Progenitor cell of endocrine pancreas (in vitro differentiated cells): Measurements from ENCODE around the gene SLC6A8. TPM values are rescaled to one million over a fixed set of nuclear protein-coding genes. Genes with fewer than 3 reads are reported as not detected.

ENCODE experiments used
- DNase-seq: peaks from one replicate; pipeline ENCODE4 v3.0.0; 2021; ENCODE audit warnings: low spot score; ENCODE audit not compliant: unreplicated experiment
- H3K27ac Mint-ChIP-seq: 2 replicates; pipeline ENCODE4 v1.8.0; 2021; ENCODE audit warnings: mild to moderate bottlenecking, moderate library complexity, mixed read lengths
- H3K27me3 Mint-ChIP-seq: 2 replicates; pipeline ENCODE4 v1.8.0; 2021; ENCODE audit warnings: mixed read lengths
- H3K36me3 Mint-ChIP-seq: 2 replicates; pipeline ENCODE4 v1.8.0; 2022; ENCODE audit warnings: mixed read lengths; ENCODE audit not compliant: insufficient read depth
- H3K4me1 Mint-ChIP-seq: 2 replicates; pipeline ENCODE4 v1.8.0; 2021; ENCODE audit warnings: low read depth, mixed read lengths
- H3K4me3 Mint-ChIP-seq: 2 replicates; pipeline ENCODE4 v1.8.0; 2021; ENCODE audit warnings: low read depth, mild to moderate bottlenecking, moderate library complexity, mixed read lengths
- H3K9me3 Mint-ChIP-seq: 2 replicates; pipeline ENCODE4 v1.8.0; 2021; ENCODE audit warnings: low read depth, mixed read lengths
- total RNA-seq: library from RNA; stranded (reverse); gene quantifications from 2 replicates; pipeline ENCODE4 v1.2.1, GENCODE V29; 2021
- TF ChIP-seq, protein P1 (sequence below): fragments of 200-600 bp; sonication (generic); IDR thresholded peaks from one replicate; pipeline ENCODE4 v1.5.0; 2021; ENCODE audit warnings: antibody characterized with exemption, mild to moderate bottlenecking; ENCODE audit not compliant: unreplicated experiment

Gene SLC6A8
- total RNA-seq, 1 donor from 2014 or later: 52.2 TPM

DNA sequence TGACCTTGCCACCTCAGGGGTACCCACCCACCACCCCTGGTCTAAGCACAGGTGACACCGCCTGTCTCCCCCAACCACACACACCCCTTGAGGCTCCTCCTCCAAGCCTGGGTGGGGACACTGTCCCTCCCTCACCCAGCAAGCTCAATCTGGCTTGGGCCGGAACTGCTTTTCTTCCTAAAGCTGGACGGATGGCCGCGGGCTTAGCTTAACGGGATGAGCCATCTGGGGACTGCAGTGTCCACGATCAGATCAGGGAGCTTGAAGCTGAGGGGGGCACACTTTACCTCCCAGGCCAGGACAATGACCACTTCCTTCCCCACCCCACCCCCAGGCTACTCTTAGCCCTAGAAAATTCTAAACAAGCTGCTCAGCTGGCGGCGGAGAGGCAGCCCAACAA is 1.0 kb upstream of the SLC6A8 start:
- Mint-ChIP-seq H3K4me1 (peaks cover 5% of the 10 kb centered on the region), H3K27me3 (no peaks in the 10 kb centered on the region), H3K9me3 (peaks cover 8% of the 10 kb centered on the region), H3K4me3 (no peak overlapping the region), H3K36me3 (no peaks in the 10 kb centered on the region), H3K27ac (peak overlapping the region; percentile 37)
- TF ChIP-seq, protein P1, sequence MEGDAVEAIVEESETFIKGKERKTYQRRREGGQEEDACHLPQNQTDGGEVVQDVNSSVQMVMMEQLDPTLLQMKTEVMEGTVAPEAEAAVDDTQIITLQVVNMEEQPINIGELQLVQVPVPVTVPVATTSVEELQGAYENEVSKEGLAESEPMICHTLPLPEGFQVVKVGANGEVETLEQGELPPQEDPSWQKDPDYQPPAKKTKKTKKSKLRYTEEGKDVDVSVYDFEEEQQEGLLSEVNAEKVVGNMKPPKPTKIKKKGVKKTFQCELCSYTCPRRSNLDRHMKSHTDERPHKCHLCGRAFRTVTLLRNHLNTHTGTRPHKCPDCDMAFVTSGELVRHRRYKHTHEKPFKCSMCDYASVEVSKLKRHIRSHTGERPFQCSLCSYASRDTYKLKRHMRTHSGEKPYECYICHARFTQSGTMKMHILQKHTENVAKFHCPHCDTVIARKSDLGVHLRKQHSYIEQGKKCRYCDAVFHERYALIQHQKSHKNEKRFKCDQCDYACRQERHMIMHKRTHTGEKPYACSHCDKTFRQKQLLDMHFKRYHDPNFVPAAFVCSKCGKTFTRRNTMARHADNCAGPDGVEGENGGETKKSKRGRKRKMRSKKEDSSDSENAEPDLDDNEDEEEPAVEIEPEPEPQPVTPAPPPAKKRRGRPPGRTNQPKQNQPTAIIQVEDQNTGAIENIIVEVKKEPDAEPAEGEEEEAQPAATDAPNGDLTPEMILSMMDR: no peak
- DNase-seq: no peak

DNA sequence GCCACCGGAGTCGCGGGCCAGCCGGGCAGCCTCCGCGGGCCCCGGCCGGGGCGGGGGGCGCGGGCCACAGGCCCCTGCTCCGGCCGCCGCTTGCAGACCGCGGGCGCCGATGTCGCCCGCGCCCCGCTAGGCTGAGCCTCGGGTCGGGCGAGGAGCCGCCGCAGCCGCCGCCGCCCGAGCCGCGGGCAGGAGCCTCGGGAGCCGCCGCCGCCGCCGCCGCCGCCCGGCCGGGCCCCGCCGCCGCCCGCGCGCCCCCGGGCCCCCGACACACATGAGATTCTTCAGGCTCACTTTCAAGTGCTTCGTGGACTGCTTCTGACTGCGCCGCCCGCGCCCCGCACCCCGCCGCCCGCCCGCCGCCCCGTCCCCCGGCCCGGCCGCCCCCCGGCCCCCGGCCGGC is 345 bp downstream of the SLC6A8 start:
- no peak overlapping the region for H3K4me3 Mint-ChIP-seq
- peaks cover 5% of the 10 kb centered on the region for H3K4me1 Mint-ChIP-seq
- no peak for DNase-seq
- peaks cover 3% of the 10 kb centered on the region for H3K9me3 Mint-ChIP-seq
- no peak overlapping the region for H3K27ac Mint-ChIP-seq
- no peaks in the 10 kb centered on the region for H3K27me3 Mint-ChIP-seq
- TF ChIP-seq, protein P1: no peak
- H3K36me3 Mint-ChIP-seq: no peaks in the 10 kb centered on the region

DNA sequence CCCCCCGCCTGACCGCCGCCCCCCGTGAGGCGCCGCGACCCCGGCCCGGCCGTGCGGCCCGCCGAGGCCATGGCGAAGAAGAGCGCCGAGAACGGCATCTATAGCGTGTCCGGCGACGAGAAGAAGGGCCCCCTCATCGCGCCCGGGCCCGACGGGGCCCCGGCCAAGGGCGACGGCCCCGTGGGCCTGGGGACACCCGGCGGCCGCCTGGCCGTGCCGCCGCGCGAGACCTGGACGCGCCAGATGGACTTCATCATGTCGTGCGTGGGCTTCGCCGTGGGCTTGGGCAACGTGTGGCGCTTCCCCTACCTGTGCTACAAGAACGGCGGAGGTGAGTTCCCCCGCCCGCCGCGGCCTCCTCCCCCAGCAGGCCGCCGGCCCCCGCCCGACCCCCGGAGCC is 780 bp downstream of the SLC6A8 start:
- TF ChIP-seq, protein P1: no peak
- Mint-ChIP-seq H3K27ac (no peak overlapping the region), H3K36me3 (no peaks in the 10 kb centered on the region), H3K4me1 (peaks cover 5% of the 10 kb centered on the region), H3K27me3 (no peaks in the 10 kb centered on the region), H3K9me3 (peaks cover 3% of the 10 kb centered on the region), H3K4me3 (no peak overlapping the region)
- no peak for DNase-seq

DNA sequence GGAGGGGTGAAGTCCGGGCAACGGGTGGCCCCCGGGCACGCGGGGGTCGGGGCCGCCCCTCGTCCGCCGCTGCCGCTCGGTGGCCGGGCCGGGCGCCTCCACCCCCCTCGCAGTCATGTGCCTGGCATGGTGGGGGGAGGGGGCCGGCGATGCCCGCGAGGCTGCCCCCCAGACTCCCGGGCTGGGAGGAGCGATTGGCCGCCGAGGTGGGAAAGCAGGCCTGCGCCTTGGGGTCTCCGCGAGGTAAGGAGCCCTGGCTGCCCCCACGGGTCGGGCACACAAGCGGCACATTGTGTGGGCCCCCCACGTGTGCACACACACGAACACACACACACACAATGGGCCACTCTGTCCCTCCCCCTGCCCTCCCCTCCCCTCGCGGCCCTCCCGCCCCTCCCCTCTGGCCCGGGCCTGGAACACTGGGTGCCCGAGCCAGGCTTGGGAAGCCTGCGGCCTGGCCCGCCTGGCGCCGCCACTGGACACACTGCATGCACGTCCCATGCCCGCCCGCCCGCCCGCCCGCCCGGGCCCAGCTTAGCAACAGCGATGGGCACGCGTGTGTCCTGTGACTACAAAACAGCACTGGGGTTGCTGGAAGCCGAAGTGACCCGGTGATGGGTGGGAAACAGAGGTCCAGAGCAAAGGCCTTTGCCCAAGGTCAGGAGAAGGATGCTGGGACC is 1.3 kb downstream of the SLC6A8 start:
- peaks cover 5% of the 10 kb centered on the region for H3K4me1 Mint-ChIP-seq
- peak overlapping the region; percentile 38 for H3K4me3 Mint-ChIP-seq
- H3K27ac Mint-ChIP-seq: no peak overlapping the region
- H3K27me3 Mint-ChIP-seq: no peaks in the 10 kb centered on the region
- no peaks in the 10 kb centered on the region for H3K9me3 Mint-ChIP-seq
- no peaks in the 10 kb centered on the region for H3K36me3 Mint-ChIP-seq
- DNase-seq: no peak
- TF ChIP-seq, protein P1: no peak

DNA sequence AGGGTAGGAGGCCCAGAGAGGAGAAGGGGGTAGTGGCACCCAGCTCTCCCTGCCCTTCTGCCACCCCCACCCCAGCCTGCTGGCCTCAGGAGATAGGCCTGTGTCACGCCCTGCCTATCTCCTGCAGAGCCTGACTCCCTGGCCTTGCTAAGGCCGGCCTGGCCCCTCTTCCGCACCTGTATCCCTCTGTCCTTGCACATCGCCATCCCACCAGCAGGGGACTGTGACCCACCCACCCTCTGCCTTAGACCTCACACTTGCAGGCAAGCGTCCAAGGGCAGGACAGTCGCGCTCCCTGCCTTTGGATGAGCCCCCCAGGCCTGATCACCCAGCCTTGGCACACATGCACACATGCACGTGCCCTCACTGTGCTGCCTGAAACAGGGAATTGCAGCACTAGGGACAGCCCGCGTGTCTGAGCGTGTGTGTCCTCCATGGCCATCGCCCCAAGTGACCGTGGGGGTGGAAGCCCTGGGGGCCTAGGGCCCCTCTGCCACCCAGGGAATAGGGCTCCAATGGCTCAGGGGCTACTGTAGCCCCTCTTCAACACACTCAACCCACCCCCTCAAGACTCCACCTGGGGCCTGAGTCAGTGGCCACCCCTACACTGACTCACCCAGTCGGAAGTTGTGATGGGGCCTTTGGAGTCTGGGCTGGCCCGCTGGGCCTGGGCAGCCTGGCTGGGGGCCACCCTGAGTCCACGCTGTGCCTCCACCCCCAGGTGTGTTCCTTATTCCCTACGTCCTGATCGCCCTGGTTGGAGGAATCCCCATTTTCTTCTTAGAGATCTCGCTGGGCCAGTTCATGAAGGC is 2.1 kb downstream of the SLC6A8 start:
- no peak for DNase-seq
- Mint-ChIP-seq H3K4me1 (peaks cover 5% of the 10 kb centered on the region), H3K36me3 (no peaks in the 10 kb centered on the region), H3K9me3 (no peaks in the 10 kb centered on the region), H3K27me3 (no peaks in the 10 kb centered on the region), H3K4me3 (peak overlapping the region; percentile 38), H3K27ac (no peak overlapping the region)
- TF ChIP-seq, protein P1: peak; percentile 35
